K562 treated with DMSO at 1 percent for 48 hours (cell line): ENCODE results near the gene ZNF763. TPM values are rescaled to one million over a fixed set of nuclear protein-coding genes. Genes with fewer than 3 reads are reported as not detected.

ENCODE experiments used
- total RNA-seq: library from RNA; unstranded; fragments of 300-600 nt; gene quantifications from 2 replicates; pipeline ENCODE4 v1.2.3, GENCODE V29; 2022; ENCODE audit warnings: low replicate concordance; ENCODE audit errors: extremely low read depth

Gene ZNF763
- total RNA-seq = not detected in 2 replicates

DNA sequence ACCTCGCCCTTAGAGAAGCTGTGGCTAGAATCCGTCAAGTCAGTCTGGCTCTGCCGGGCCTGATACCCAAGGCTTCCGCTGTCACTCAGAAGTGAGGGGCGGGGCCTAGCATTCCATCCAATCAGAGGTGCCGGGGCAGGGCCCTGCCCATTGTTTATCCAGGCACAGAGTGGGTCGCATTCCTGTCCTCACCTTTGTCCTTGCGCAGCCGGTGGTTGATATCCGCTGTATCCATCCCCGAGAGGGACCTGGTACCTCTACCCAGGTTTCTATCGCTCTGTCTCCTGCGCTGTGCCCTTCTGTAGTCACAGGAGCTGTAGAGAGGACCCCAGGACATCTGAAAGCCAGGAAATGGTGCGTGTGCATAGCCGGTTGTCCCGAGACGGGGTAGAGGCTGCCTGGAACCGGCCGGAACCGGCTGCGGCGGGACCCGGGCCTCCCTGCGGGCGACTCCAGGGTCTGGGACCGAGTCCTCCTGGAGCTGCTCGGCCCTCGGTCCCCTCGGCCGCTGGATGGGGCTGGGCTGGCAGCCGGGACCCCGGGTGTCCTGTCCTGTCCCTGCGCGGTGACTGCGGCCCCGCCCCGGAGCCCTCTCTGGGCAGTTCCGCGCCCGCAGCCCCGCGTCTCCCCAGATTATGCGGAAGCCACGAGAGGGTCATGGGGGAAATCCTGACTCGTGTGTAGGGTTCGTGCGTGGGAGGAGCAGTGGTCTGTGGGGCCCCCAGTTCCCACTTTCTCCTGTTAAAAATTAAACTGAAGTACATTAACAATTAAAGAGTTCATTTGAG is at the start of gene ZNF763:
Gene ZNF763, plus strand, starts transcription at position 183 of the 788 bp plus-strand sequence. Its CDS starts 169 bp downstream, at position 352.

DNA sequence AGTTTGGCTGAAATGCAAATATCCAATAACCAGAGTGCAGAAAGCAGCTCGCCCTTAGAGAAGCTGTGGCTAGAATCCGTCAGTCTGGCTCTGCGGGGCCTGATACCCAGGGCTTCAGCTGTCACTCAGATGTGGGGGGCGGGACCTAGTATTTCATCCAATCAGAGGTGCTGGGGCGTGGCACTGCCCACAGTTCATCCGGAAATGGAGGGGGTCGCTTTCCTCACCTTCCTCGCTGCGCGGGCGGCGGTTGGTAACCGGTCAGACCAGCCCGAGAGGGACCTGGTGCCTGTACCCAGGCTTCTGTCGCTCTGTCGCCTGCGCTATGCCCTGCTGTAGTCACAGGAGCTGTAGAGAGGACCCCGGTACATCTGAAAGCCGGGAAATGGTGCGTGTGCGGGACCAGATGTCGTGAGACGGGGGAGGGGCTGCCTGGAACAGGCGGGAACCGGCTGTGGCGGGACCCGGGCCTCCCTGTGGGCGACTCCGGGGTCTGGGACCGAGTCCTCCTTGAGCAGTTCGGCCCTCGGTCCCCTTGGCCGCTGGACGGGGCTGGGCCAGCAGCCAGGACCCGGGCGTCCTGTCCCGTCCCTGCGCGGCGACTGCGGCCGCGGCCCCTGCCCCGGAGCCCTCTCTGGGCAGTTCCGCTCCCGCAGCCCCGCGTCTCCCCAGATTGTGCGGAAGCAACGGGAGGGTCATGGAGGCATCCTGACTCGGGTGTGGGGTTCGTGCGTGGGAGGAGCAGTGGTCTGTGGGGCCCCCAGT is 39.8 kb upstream of the ZNF763 start, which contains the start of gene ZNF700:
Gene ZNF700, plus strand, starts transcription at position 222 of the 765 bp plus-strand sequence. Its CDS starts 104 bp downstream, at position 326.

Other genes starting within 250 kb of the ZNF763 start
- not detected in 2 replicates for gene ZNF823, start 226.1 kb upstream of the ZNF763 start, total RNA-seq
- gene ZNF441, start 198.0 kb upstream of the ZNF763 start, total RNA-seq = not detected in 2 replicates
- gene ZNF491, start 166.5 kb upstream of the ZNF763 start, total RNA-seq = not detected in 2 replicates
- gene ZNF440, start 150.8 kb upstream of the ZNF763 start, total RNA-seq = not detected in 2 replicates
- gene ZNF439, start 116.3 kb upstream of the ZNF763 start, total RNA-seq = not detected in 2 replicates
- not detected in 2 replicates for gene ZNF69, start 77.3 kb upstream of the ZNF763 start, total RNA-seq
- not detected in 2 replicates for gene ZNF700, start 39.9 kb upstream of the ZNF763 start, total RNA-seq
- gene ZNF433, start 70.6 kb downstream of the ZNF763 start, total RNA-seq = not detected in 2 replicates
- not detected in 2 replicates for gene ZNF878, start 87.9 kb downstream of the ZNF763 start, total RNA-seq
- gene ZNF844, start 99.7 kb downstream of the ZNF763 start, total RNA-seq = not detected in 2 replicates
- gene ZNF20, start 175.3 kb downstream of the ZNF763 start, total RNA-seq = not detected in 2 replicates
- not detected in 2 replicates for gene ZNF625, start 191.7 kb downstream of the ZNF763 start, total RNA-seq
- gene ZNF136, start 198.1 kb downstream of the ZNF763 start, total RNA-seq = not detected in 2 replicates